Measurements from ENCODE around the gene HLA-B.

- TF ChIP-seq, protein P1, sequence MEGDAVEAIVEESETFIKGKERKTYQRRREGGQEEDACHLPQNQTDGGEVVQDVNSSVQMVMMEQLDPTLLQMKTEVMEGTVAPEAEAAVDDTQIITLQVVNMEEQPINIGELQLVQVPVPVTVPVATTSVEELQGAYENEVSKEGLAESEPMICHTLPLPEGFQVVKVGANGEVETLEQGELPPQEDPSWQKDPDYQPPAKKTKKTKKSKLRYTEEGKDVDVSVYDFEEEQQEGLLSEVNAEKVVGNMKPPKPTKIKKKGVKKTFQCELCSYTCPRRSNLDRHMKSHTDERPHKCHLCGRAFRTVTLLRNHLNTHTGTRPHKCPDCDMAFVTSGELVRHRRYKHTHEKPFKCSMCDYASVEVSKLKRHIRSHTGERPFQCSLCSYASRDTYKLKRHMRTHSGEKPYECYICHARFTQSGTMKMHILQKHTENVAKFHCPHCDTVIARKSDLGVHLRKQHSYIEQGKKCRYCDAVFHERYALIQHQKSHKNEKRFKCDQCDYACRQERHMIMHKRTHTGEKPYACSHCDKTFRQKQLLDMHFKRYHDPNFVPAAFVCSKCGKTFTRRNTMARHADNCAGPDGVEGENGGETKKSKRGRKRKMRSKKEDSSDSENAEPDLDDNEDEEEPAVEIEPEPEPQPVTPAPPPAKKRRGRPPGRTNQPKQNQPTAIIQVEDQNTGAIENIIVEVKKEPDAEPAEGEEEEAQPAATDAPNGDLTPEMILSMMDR (IDR thresholded peaks at IDR 0.05), result no peak
- TF ChIP-seq POLR2A (IDR thresholded peaks at IDR 0.05), result no peak
- no peak for TF ChIP-seq EP300 (IDR thresholded peaks at IDR 0.05)
These were observed 28.5 kb downstream of the HLA-B start for GRCh38 chr6:31328355-31328960.

Data from stomach (tissue), 4 donors.